SK-N-SH (cell line): Measurements from ENCODE around the gene PDE4D. TPM values are rescaled to one million over a fixed set of nuclear protein-coding genes. Genes with fewer than 3 reads are reported as not detected.

Experiments used
- CTCF ChIA-PET: fragments of 300-600, 350-600 bp; formaldehyde crosslinking; extraction: SDS; loops from one replicate; lab custom pipeline; 2021; lab: Yijun Ruan, JAX
- POLR2A ChIA-PET: fragments of 350-600 bp; sonication (Branson Sonifier 250); formaldehyde crosslinking; extraction: SDS; loops from one replicate; lab custom pipeline; 2020; ENCODE audit warnings: antibody characterized with exemption, inconsistent platforms; lab: Yijun Ruan, JAX
- DNase-seq: peaks from one replicate; pipeline ENCODE4 v3.0.0; 2012
- H2AFZ ChIP-seq: fragments of 200-600 bp; sonication (generic); 2 replicates; pipeline ENCODE4 v1.8.1; 2016; ENCODE audit warnings: antibody characterized with exemption, mild to moderate bottlenecking, low read depth
- H3F3A ChIP-seq: fragments of 200-600 bp; sonication (generic); replicated peaks from 2 replicates; pipeline ENCODE3; 2016; ENCODE audit warnings: antibody characterized with exemption, mild to moderate bottlenecking; ENCODE audit not compliant: insufficient read depth
- H3K27ac ChIP-seq, 2 experiments: fragments of 200-500 bp in 1 of 2; fragments of 200-600 bp in 1 of 2; sonication (Bioruptor generic) in 1 of 2; sonication (generic), shearing (Covaris generic) in 1 of 2; 2 replicates each; pipeline versions ENCODE4 v1.5.1 to v1.6.1; 2014 to 2016; ENCODE audit warnings: low read depth in 2 of 2, inconsistent platforms in 1 of 2, low read length in 1 of 2, mild to moderate bottlenecking in 1 of 2, mixed read lengths in 1 of 2
- H3K27me3 ChIP-seq: fragments of 200-600 bp; sonication (generic), shearing (Covaris generic); 2 replicates; pipeline ENCODE4 v1.6.1; 2016; ENCODE audit warnings: mixed run types; ENCODE audit not compliant: insufficient read depth
- H3K36me3 ChIP-seq, 2 experiments: fragments of 200-500 bp in 1 of 2; fragments of 200-600 bp in 1 of 2; sonication (Bioruptor generic) in 1 of 2; sonication (generic) in 1 of 2; replicated peaks in 1 of 2; 2 replicates each; pipeline versions ENCODE3 to v1.5.1; 2014 to 2016; ENCODE audit warnings: low read length in 1 of 2, mild to moderate bottlenecking in 1 of 2; ENCODE audit not compliant: insufficient read depth in 2 of 2, control insufficient read depth in 1 of 2
- H3K4me1 ChIP-seq, 2 experiments: fragments of 200-500 bp in 1 of 2; fragments of 200-600 bp in 1 of 2; sonication (Bioruptor generic) in 1 of 2; sonication (generic), shearing (Covaris generic) in 1 of 2; 2 replicates each; pipeline versions ENCODE4 v1.5.1 to v1.6.1; 2014 to 2016; ENCODE audit warnings: low read depth in 1 of 2, low read length in 1 of 2, mixed run types in 1 of 2; ENCODE audit not compliant: insufficient read depth in 2 of 2, control insufficient read depth in 1 of 2
- H3K4me2 ChIP-seq: fragments of 200-600 bp; sonication (generic), shearing (Covaris generic); 2 replicates; pipeline ENCODE4 v1.6.1; 2017; ENCODE audit warnings: mixed run types
- H3K4me3 ChIP-seq, 2 experiments: fragments of 200-500 bp in 1 of 2; fragments of 200-600 bp in 1 of 2; sonication (Bioruptor generic) in 1 of 2; sonication (generic), shearing (Covaris generic) in 1 of 2; 2 replicates each; pipeline versions ENCODE4 v1.5.1 to v1.8.1; 2014 to 2016; ENCODE audit warnings: low read depth in 2 of 2, inconsistent platforms in 1 of 2, low read length in 1 of 2, mild to moderate bottlenecking in 1 of 2, mixed read lengths in 1 of 2, moderate library complexity in 1 of 2
- H3K79me2 ChIP-seq: fragments of 200-600 bp; sonication (generic); 2 replicates; pipeline ENCODE4 v1.8.1; 2017; ENCODE audit warnings: mild to moderate bottlenecking; ENCODE audit not compliant: insufficient read depth
- H3K9ac ChIP-seq: fragments of 200-600 bp; sonication (generic); 2 replicates; pipeline ENCODE4 v1.6.1; 2017; ENCODE audit warnings: mixed run types
- H3K9me2 ChIP-seq: fragments of 200-600 bp; sonication (generic); 2 replicates; pipeline ENCODE4 v1.6.1; 2017; ENCODE audit warnings: mixed run types
- H3K9me3 ChIP-seq: fragments of 200-600 bp; sonication (generic); 2 replicates; pipeline ENCODE4 v1.6.1; 2017; ENCODE audit warnings: mixed run types, mild to moderate bottlenecking, moderate library complexity
- H4K20me1 ChIP-seq: fragments of 200-600 bp; sonication (generic); 2 replicates; pipeline ENCODE4 v1.6.1; 2017; ENCODE audit warnings: mild to moderate bottlenecking, mixed run types; ENCODE audit not compliant: insufficient read depth
- CHD2 ChIP-seq: fragments of 150-350 bp; IDR thresholded peaks from 2 replicates; pipeline ENCODE4 v1.6.1; 2018; ENCODE audit warnings: low read length; ENCODE audit not compliant: partially characterized antibody
- ELF1 ChIP-seq: IDR thresholded peaks from 2 replicates; pipeline ENCODE4 v1.4.0; 2012
- EZH2phosphoT487 ChIP-seq: fragments of 200-600 bp; sonication (generic); IDR thresholded peaks from 2 replicates; pipeline ENCODE4 v1.6.1; 2017; ENCODE audit warnings: low read depth, mixed run types, mild to moderate bottlenecking, antibody characterized with exemption, moderate library complexity, borderline replicate concordance
- FOSL2 ChIP-seq: IDR thresholded peaks from 2 replicates; pipeline ENCODE4 v1.4.0; 2012; ENCODE audit warnings: low read depth, mild to moderate bottlenecking, moderate library complexity, borderline replicate concordance
- GABPA ChIP-seq: IDR thresholded peaks from 2 replicates; pipeline ENCODE4 v1.4.0; 2012; ENCODE audit warnings: low read depth, mild to moderate bottlenecking
- MEF2A ChIP-seq: IDR thresholded peaks from 2 replicates; pipeline ENCODE4 v1.4.0; 2012; ENCODE audit warnings: low read depth, borderline replicate concordance
- MXI1 ChIP-seq: IDR thresholded peaks from 2 replicates; pipeline ENCODE4 v1.6.1; 2012; ENCODE audit warnings: mild to moderate bottlenecking, low read depth, low read length, improper control_type of control experiment
- NFIC ChIP-seq: IDR thresholded peaks from 2 replicates; pipeline ENCODE4 v1.4.0; 2012; ENCODE audit warnings: borderline replicate concordance
- NRF1 ChIP-seq: IDR thresholded peaks from 2 replicates; pipeline ENCODE4 v1.6.1; 2012; ENCODE audit warnings: low read depth, mild to moderate bottlenecking, low read length
- RAD21 ChIP-seq: IDR thresholded peaks from 2 replicates; pipeline ENCODE4 v1.6.1; 2012; ENCODE audit warnings: mild to moderate bottlenecking, low read length
- SIN3A ChIP-seq: IDR thresholded peaks from 2 replicates; pipeline ENCODE4 v1.6.1; 2012; ENCODE audit warnings: low read depth, mild to moderate bottlenecking, low read length, moderate library complexity, borderline replicate concordance
- TCF12 ChIP-seq: IDR thresholded peaks from 2 replicates; pipeline ENCODE4 v1.4.0; 2012
- YY1 ChIP-seq: IDR thresholded peaks from 2 replicates; pipeline ENCODE4 v1.4.0; 2012; ENCODE audit warnings: low read depth, mild to moderate bottlenecking
- WGBS: methylation state at CpG from one replicate; pipeline ENCODE4 v1.1.6; 2017; ENCODE audit warnings: low lambda C conversion rate; 5-methylcytosine and 5-hydroxymethylcytosine counted together
- polyA plus RNA-seq, 3 experiments: library from polyadenylated mRNA; depleted of rRNA; stranded (reverse); fragments of >200 nt; gene quantifications; 2 replicates each; pipeline ENCODE4 v1.2.3, GENCODE V29; 2012
- TF ChIP-seq, protein P1 (sequence below): IDR thresholded peaks from 2 replicates; pipeline ENCODE4 v1.4.0; 2012; ENCODE audit warnings: low read depth, borderline replicate concordance
- TF ChIP-seq, protein P2 (sequence below): fragments of 150-350 bp; IDR thresholded peaks from 2 replicates; pipeline ENCODE4 v1.6.1; 2017; ENCODE audit warnings: antibody characterized with exemption, low read length, low read depth, borderline replicate concordance
- TF ChIP-seq, protein P3 (sequence below): IDR thresholded peaks from 2 replicates; pipeline ENCODE4 v1.4.0; 2012; ENCODE audit warnings: low read depth

Gene PDE4D
- polyA plus RNA-seq, 1 of the 3 experiments (the other 2 are of a cell fraction) = 2.4 TPM

DNA sequence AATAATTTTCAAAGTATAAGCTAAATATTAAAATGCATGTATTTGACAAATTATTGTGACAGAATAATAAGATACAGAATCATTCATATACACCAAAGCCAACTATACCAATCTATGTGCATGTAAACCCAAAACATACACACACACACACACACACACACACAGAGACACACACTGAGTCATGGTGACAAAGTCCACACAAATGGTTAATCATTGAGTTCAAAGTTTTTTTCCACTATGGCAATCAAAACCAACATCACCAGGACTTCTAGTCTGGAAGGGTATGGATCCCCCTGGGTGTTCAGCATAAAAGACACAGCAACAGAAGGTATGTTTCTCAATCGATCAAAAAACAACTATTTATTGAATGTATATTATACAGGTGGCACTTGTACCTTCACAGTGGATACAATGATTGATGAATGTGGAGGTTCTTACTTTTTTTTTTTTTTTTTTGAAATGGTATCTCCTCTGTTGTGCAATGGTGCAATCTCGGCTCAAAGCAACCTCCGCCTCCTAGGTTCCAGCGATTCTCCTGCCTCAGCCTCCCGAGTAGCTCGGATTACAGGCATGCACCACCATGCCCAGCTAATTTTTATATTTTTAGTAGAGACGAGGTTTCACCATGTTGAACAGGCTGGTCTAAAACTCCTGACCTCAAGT lies 137.0 kb downstream of the PDE4D start:
- 81% methylated on average over 7 of the region's 7 CpGs for WGBS
- DNase-seq = no peak
- Histone ChIP-seq H3K4me3 (no peak overlapping the region), H3K4me1 (peaks cover 2 to 18% of the 10 kb centered on the region in 2 experiments; a peak in 2 of 4 replicates), H3K36me3 (no peaks in the 10 kb centered on the region), H3K79me2 (0 out of 2 replicates have a peak, but pooled peaks cover 11% of the 10 kb centered on the region), H3K9me2 (no peaks in the 10 kb centered on the region), H3K27ac (no peak overlapping the region), H3K9ac (no peak overlapping the region), H3K4me2 (no peak overlapping the region), H3F3A (peaks cover 17% of the 10 kb centered on the region), H3K27me3 (no peaks in the 10 kb centered on the region), H3K9me3 (no peaks in the 10 kb centered on the region), H2AFZ (no peak overlapping the region), H4K20me1 (no peaks in the 10 kb centered on the region)
- ChIA-PET POLR2A (no interaction called here), CTCF (interaction anchor here (0.8 kb wide), 1 partner anchor 44 kb away, joined by 3 read pairs; no protein-coding TSS in a partner anchor)
- TF ChIP-seq SIN3A = no peak
- no peak for TF ChIP-seq MEF2A
- TF ChIP-seq MXI1 = no peak
- TF ChIP-seq GABPA = no peak
- TF ChIP-seq EZH2phosphoT487 = no peak
- TF ChIP-seq FOSL2 = no peak
- TF ChIP-seq NFIC = no peak
- TF ChIP-seq CHD2 = no peak
- TF ChIP-seq, protein P1, sequence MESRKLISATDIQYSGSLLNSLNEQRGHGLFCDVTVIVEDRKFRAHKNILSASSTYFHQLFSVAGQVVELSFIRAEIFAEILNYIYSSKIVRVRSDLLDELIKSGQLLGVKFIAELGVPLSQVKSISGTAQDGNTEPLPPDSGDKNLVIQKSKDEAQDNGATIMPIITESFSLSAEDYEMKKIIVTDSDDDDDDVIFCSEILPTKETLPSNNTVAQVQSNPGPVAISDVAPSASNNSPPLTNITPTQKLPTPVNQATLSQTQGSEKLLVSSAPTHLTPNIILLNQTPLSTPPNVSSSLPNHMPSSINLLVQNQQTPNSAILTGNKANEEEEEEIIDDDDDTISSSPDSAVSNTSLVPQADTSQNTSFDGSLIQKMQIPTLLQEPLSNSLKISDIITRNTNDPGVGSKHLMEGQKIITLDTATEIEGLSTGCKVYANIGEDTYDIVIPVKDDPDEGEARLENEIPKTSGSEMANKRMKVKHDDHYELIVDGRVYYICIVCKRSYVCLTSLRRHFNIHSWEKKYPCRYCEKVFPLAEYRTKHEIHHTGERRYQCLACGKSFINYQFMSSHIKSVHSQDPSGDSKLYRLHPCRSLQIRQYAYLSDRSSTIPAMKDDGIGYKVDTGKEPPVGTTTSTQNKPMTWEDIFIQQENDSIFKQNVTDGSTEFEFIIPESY = no peak
- TF ChIP-seq ELF1 = no peak
- TF ChIP-seq NRF1 = no peak
- TF ChIP-seq RAD21 = no peak
- TF ChIP-seq YY1 = no peak
- TF ChIP-seq, protein P2, sequence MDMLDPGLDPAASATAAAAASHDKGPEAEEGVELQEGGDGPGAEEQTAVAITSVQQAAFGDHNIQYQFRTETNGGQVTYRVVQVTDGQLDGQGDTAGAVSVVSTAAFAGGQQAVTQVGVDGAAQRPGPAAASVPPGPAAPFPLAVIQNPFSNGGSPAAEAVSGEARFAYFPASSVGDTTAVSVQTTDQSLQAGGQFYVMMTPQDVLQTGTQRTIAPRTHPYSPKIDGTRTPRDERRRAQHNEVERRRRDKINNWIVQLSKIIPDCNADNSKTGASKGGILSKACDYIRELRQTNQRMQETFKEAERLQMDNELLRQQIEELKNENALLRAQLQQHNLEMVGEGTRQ = no peak
- no peak for TF ChIP-seq TCF12
- TF ChIP-seq, protein P3, sequence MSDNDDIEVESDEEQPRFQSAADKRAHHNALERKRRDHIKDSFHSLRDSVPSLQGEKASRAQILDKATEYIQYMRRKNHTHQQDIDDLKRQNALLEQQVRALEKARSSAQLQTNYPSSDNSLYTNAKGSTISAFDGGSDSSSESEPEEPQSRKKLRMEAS = no peak
